Sigmoid colon (tissue), 7 donors: ENCODE data around the gene TGFB1I1. TPM values are rescaled to one million over a fixed set of nuclear protein-coding genes. Genes with fewer than 3 reads are reported as not detected.

Experiments used
- DNase-seq: peaks from one replicate; pipeline ENCODE4 v3.0.0-alpha.2; 2019
- H3K27ac ChIP-seq, 4 donors: fragments of 200-600 bp; sonication (generic); one replicate each; pipeline ENCODE4 v1.5.1; 2016 to 2019; ENCODE audit warnings: mild to moderate bottlenecking in 1 of 4
- H3K27me3 ChIP-seq, 3 donors: fragments of 200-600 bp; sonication (generic); one replicate each; pipeline ENCODE4 v1.5.1; 2019; ENCODE audit warnings: mild to moderate bottlenecking in 1 of 3
- H3K36me3 ChIP-seq, 4 donors: fragments of 200-600 bp; sonication (generic); one replicate each; pipeline ENCODE4 v1.5.1; 2016 to 2019
- H3K4me1 ChIP-seq, 4 donors: fragments of 200-600 bp; sonication (generic); one replicate each; pipeline ENCODE4 v1.5.1; 2017 to 2019
- H3K4me3 ChIP-seq, 4 donors: fragments of 200-600 bp; sonication (generic); one replicate each; pipeline ENCODE4 v1.5.1; 2017 to 2019; ENCODE audit warnings: mild to moderate bottlenecking in 2 of 4, moderate library complexity in 1 of 4
- H3K9me3 ChIP-seq, 4 donors: fragments of 200-600 bp in 3 of 4; sonication (generic) in 3 of 4; one replicate each; pipeline versions ENCODE4 v1.5.1 to v1.6.1; 2013 to 2019
- EP300 ChIP-seq, 4 donors: sonication (generic); formaldehyde crosslinking; IDR thresholded peaks; one replicate each; pipeline ENCODE4 v1.6.1; 2017; ENCODE audit warnings: antibody characterized with exemption in 4 of 4
- POLR2A ChIP-seq, 2 donors: fragments of 450-650 bp; IDR thresholded peaks; one replicate each; pipeline ENCODE4 v1.6.1; 2016; ENCODE audit warnings: antibody characterized with exemption in 2 of 2, mild to moderate bottlenecking in 2 of 2, moderate library complexity in 2 of 2
- POLR2AphosphoS5 ChIP-seq, 4 donors: sonication (generic); formaldehyde crosslinking; IDR thresholded peaks; one replicate each; pipeline ENCODE4 v1.6.1; 2017; ENCODE audit warnings: antibody characterized with exemption in 4 of 4
- WGBS, 2 donors: extraction: QIAGEN DNeasy Blood & Tissue Kit; methylation state at CpG; one replicate each; pipeline ENCODE4 v1.1.7; 2013; 5-methylcytosine and 5-hydroxymethylcytosine counted together
- intact Hi-C: fragments of 100-400 bp; cut with DNase I; formaldehyde crosslinking; loops from one replicate; pipeline ENCODE4 v1.15.1; 2023
- polyA plus RNA-seq, 3 donors: library from polyadenylated mRNA; stranded (reverse); fragments of 200-250 nt; gene quantifications; one replicate each; pipeline ENCODE4 v1.2.3, GENCODE V29; 2013
- total RNA-seq, 4 donors: library from RNA; depleted of rRNA; stranded (reverse); fragments of >200 nt; gene quantifications; one replicate each; pipeline ENCODE4 v1.1.0, GENCODE V29; 2016
- TF ChIP-seq, protein P1 (sequence below), 4 experiments: fragments of 450-650 bp in 3 of 4; fragments of 200-600 bp in 1 of 4; IDR thresholded peaks; one replicate each; pipeline ENCODE4 v1.5.1; 2016 to 2019; ENCODE audit warnings: antibody characterized with exemption in 4 of 4, mild to moderate bottlenecking in 3 of 4, moderate library complexity in 2 of 4
- donor health status: healthy with polysubstance abuse.
- donor health status: Bipolar disorder and iron deficiency.
- donor health status: healthy.

The TGFB1I1 gene
- total and polyA plus RNA-seq, 7 donors, result 10.4 to 339 (median 124) TPM

DNA sequence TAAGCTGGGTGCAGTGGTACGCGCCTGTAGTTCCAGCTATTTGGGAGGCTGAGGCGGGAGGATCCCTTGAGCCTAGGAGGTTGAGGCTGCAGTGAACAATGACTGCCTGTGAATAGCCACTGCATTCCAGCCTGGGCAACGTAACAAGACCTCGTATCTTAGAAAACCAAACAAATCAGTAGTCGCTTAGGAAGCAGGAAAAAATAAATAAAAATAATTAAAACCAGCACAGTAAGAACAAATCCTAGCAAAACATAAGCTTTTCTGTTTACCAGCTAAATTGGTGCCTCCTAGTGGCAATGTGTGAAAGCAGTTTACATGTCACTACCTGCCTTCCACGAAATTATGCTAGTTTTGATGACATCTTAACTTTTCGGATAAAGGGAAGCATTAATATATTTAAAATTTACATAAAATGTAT lies 11.4 kb upstream of the TGFB1I1 start:
- peaks cover 0 to 39% (median 33%) of the 10 kb centered on the region in 4 donors for H3K4me1 ChIP-seq
- no peaks in the 10 kb centered on the region for H3K27me3 ChIP-seq
- intact Hi-C loops, result loop anchor here (1.0 kb wide), 1 partner anchor 11 kb away; no protein-coding TSS in a partner anchor
- H3K9me3 ChIP-seq, result no peaks in the 10 kb centered on the region
- 46 to 55% methylated on average over 8 of the region's 8 CpGs for WGBS, 2 donors
- H3K27ac ChIP-seq, result peak overlapping the region; percentile 97 to 100 (median 100)
- DNase-seq, result peak; percentile 63
- TF ChIP-seq POLR2AphosphoS5 (IDR thresholded peaks at IDR 0.05) (no peak), POLR2A (IDR thresholded peaks at IDR 0.05) (no peak)
- TF ChIP-seq, protein P1, sequence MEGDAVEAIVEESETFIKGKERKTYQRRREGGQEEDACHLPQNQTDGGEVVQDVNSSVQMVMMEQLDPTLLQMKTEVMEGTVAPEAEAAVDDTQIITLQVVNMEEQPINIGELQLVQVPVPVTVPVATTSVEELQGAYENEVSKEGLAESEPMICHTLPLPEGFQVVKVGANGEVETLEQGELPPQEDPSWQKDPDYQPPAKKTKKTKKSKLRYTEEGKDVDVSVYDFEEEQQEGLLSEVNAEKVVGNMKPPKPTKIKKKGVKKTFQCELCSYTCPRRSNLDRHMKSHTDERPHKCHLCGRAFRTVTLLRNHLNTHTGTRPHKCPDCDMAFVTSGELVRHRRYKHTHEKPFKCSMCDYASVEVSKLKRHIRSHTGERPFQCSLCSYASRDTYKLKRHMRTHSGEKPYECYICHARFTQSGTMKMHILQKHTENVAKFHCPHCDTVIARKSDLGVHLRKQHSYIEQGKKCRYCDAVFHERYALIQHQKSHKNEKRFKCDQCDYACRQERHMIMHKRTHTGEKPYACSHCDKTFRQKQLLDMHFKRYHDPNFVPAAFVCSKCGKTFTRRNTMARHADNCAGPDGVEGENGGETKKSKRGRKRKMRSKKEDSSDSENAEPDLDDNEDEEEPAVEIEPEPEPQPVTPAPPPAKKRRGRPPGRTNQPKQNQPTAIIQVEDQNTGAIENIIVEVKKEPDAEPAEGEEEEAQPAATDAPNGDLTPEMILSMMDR (IDR thresholded peaks at IDR 0.05), result peak in 3 of 4 experiments; percentile 36 to 49 (median 40)
- peaks cover 6 to 38% (median 19%) of the 10 kb centered on the region in 4 donors for H3K36me3 ChIP-seq
- H3K4me3 ChIP-seq, result peak overlapping the region in 3 of 4 donors; percentile 19 to 77 (median 75)

DNA sequence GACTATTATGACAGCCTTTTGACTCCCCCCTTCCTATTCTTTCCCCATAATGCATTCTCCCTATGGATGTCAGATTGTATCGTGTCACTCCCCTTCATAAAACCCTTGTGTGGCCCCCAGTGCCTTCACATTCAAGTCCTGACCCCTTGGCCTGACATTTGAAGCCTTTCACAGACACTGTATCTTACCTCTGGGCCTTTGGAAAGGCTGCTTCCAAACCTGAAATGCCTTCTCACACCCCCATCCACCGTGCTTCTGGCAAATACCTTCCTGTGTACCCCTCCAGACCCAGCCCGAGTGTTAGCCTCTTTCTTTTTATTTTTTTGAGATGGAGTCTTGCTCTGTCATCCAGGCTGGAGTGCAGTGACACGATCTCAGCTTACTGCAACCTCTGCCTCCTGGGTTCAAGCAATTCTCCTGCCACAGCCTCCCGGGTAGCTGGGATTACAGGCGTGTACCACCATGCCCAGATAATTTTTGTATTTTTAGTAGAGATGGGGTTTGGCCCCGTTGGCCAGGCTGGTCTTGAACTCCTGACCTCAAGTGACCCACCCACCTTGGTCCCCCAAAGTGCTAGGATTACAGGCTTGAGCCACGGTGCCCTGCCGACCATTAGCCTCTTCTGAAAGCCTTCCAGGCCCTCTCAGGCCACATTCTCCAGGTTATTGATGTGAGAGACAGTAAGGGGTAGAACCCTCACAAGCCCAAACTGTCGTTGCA lies 10.6 kb upstream of the TGFB1I1 start:
- intact Hi-C loops, result no loop called here

DNA sequence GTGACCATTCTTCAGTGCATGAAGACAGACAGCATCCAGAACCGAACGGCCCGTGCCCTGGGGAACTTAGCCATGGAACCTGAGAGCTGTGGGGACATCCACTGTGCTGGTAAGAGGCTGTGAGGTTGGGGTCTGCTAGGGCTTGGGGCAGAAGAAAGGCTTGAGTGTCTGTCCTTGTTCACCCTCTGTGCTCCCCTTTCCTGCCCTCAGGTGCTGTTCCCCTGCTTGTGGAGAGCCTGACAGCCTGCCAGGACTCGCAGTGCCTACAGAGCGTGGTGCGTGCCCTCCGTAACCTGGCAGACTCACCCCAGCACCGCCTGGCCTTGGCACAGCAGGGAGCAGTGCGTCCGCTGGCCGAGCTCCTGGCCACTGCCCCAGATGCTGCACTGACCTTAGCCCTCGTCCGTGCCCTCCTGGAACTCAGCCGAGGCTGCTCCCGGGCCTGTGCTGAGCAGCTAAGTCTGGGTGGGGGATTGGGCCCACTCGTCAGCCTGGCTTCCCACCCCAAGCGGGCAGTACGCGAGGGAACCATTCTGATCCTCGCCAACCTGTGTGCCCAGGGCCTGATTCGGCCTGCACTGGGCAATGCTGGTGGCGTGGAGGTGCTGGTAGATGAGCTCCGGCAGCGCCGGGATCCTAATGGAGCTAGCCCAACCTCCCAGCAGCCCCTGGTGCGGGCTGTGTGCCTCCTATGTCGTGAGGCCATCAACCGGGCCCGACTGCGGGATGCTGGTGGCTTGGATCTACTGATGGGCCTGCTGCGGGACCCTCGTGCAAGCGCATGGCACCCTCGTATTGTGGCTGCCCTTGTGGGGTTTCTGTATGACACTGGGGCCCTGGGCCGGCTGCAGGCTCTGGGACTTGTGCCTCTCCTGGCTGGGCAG lies 9.8 kb upstream of the TGFB1I1 start:
- DNase-seq, result peak; percentile 64
- Histone ChIP-seq H3K4me3 (no peak overlapping the region), H3K9me3 (no peaks in the 10 kb centered on the region), H3K36me3 (peaks cover 12 to 54% (median 32%) of the 10 kb centered on the region in 4 donors), H3K27ac (no peak overlapping the region), H3K27me3 (no peaks in the 10 kb centered on the region), H3K4me1 (peaks cover 0 to 25% (median 18%) of the 10 kb centered on the region in 4 donors)
- TF ChIP-seq EP300 (IDR thresholded peaks at IDR 0.05) (no peak), POLR2AphosphoS5 (IDR thresholded peaks at IDR 0.05) (no peak), POLR2A (IDR thresholded peaks at IDR 0.05) (no peak)
- TF ChIP-seq, protein P1 (IDR thresholded peaks at IDR 0.05), result no peak
- 95 to 96% methylated on average over 35 of the region's 35 CpGs for WGBS, 2 donors
- intact Hi-C loops, result no loop called here

More for the DNA sequence above, 10.6 kb upstream of the TGFB1I1 start:
- Histone ChIP-seq H3K27me3 (no peaks in the 10 kb centered on the region), H3K36me3 (peaks cover 12 to 46% (median 25%) of the 10 kb centered on the region in 4 donors), H3K27ac (peak overlapping the region in 2 of 4 donors; percentile 4 to 100), H3K4me1 (peaks cover 0 to 33% (median 26%) of the 10 kb centered on the region in 4 donors), H3K4me3 (no peak overlapping the region), H3K9me3 (no peaks in the 10 kb centered on the region)
- TF ChIP-seq POLR2A (IDR thresholded peaks at IDR 0.05), result no peak
- WGBS, 2 donors, result 90 to 92% methylated on average over 10 of the region's 10 CpGs
- DNase-seq, result peak; percentile 60

DNA sequence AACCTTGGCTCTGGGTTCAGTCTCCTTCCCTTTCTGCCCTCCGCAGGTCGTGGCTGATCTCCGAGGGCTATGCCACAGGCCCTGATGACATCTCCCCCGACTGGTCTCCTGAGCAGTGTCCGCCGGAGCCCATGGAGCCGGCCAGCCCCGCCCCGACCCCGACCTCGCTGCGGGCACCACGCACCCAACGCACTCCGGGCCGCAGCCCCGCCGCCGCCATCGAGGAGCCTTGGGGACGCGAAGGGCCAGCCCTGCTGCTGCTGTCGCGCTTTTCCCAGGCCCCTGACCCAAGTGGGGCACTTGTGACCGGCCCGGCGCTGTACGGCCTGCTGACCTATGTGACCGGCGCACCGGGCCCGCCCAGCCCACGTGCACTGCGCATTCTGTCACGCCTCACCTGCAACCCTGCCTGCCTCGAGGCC lies 7.6 kb upstream of the TGFB1I1 start:
- no peaks in the 10 kb centered on the region for H3K9me3 ChIP-seq
- H3K36me3 ChIP-seq, result peaks cover 12 to 56% (median 32%) of the 10 kb centered on the region in 4 donors
- H3K4me1 ChIP-seq, result peaks cover 0 to 13% (median 8%) of the 10 kb centered on the region in 4 donors
- DNase-seq, result no peak
- intact Hi-C loops, result no loop called here
- no peak overlapping the region for H3K4me3 ChIP-seq
- H3K27ac ChIP-seq, result no peak overlapping the region
- WGBS, 2 donors, result 94 to 96% methylated on average over 36 of the region's 36 CpGs
- no peaks in the 10 kb centered on the region for H3K27me3 ChIP-seq
- TF ChIP-seq POLR2A (IDR thresholded peaks at IDR 0.05) (no peak), EP300 (IDR thresholded peaks at IDR 0.05) (no peak), POLR2AphosphoS5 (IDR thresholded peaks at IDR 0.05) (no peak)
- TF ChIP-seq, protein P1 (IDR thresholded peaks at IDR 0.05), result no peak
